Endodermal cell (in vitro differentiated cells): ENCODE measurements around the gene CDIPT. TPM values are rescaled to one million over a fixed set of nuclear protein-coding genes. Genes with fewer than 3 reads are reported as not detected.

Source experiments
- DNase-seq: peaks from one replicate; pipeline ENCODE4 v3.0.0-alpha.2; 2017
- H3K27ac ChIP-seq: 2 replicates; pipeline ENCODE4 v1.5.1; 2013; ENCODE audit warnings: mild to moderate bottlenecking, low read depth, low read length, moderate library complexity
- H3K27me3 ChIP-seq: 2 replicates; pipeline ENCODE4 v1.6.1; 2013; ENCODE audit warnings: mild to moderate bottlenecking, low read length, moderate library complexity; ENCODE audit not compliant: insufficient read depth, control insufficient read depth, poor library complexity, severe bottlenecking
- H3K36me3 ChIP-seq: 2 replicates; pipeline ENCODE4 v1.7.0; 2013; ENCODE audit warnings: mild to moderate bottlenecking, low read length, moderate library complexity; ENCODE audit not compliant: control insufficient read depth, insufficient read depth
- H3K4me1 ChIP-seq: one replicate; pipeline ENCODE4 v1.7.0; 2013; ENCODE audit warnings: low read length; ENCODE audit not compliant: control insufficient read depth, insufficient read depth
- H3K4me3 ChIP-seq: 2 replicates; pipeline ENCODE4 v1.5.1; 2013; ENCODE audit warnings: mild to moderate bottlenecking, low read length, moderate library complexity
- H3K9ac ChIP-seq: 2 replicates; pipeline ENCODE4 v1.6.1; 2013; ENCODE audit warnings: mild to moderate bottlenecking, low read length, moderate library complexity; ENCODE audit not compliant: poor library complexity, severe bottlenecking; ENCODE audit errors: extremely low read depth
- H3K9me3 ChIP-seq: 2 replicates; pipeline ENCODE4 v1.6.1; 2013; ENCODE audit warnings: mild to moderate bottlenecking, low read length, moderate library complexity; ENCODE audit not compliant: control insufficient read depth
- H3K27ac Mint-ChIP-seq: 2 replicates; pipeline ENCODE4 v1.8.0; 2020; ENCODE audit warnings: mixed read lengths
- H3K27me3 Mint-ChIP-seq: 2 replicates; pipeline ENCODE4 v1.8.0; 2021; ENCODE audit warnings: mild to moderate bottlenecking, mixed read lengths; ENCODE audit not compliant: insufficient read depth
- H3K36me3 Mint-ChIP-seq: 2 replicates; pipeline ENCODE4 v1.8.0; 2020; ENCODE audit warnings: low read depth, mixed read lengths
- H3K4me1 Mint-ChIP-seq: 2 replicates; pipeline ENCODE4 v1.8.0; 2020; ENCODE audit warnings: mixed read lengths
- H3K4me3 Mint-ChIP-seq: 2 replicates; pipeline ENCODE4 v1.8.0; 2020; ENCODE audit warnings: mild to moderate bottlenecking, moderate library complexity, mixed read lengths
- H3K9me3 Mint-ChIP-seq: 2 replicates; pipeline ENCODE4 v1.8.0; 2020; ENCODE audit warnings: mild to moderate bottlenecking, mixed read lengths
- CTCF ChIP-seq: fragments of 200-600 bp; sonication (generic); conservative IDR thresholded peaks from 2 replicates; pipeline ENCODE4 v1.5.0; 2021; ENCODE audit warnings: antibody characterized with exemption, mild to moderate bottlenecking
- WGBS, 2 experiments: methylation state at CpG; one replicate each; pipeline versions ENCODE4 v1.1.5 to v1.1.7; 2013; ENCODE audit warnings: missing lambda C conversion rate in 2 of 2, mixed read lengths in 1 of 2; ENCODE audit not compliant: insufficient coverage in 1 of 2, insufficient read length in 1 of 2; 5-methylcytosine and 5-hydroxymethylcytosine counted together
- total RNA-seq, 2 donors: library from RNA; stranded (reverse); fragmentation: NEBNext Ultra II Directional in 1 of 2; extraction: Animal tissue kit (Norgen Biotek cat#: 25700) in 1 of 2; gene quantifications; 2 replicates in 1 of 2; 3 replicates in 1 of 2; pipeline ENCODE4 v1.2.1, GENCODE V29; 2021

CDIPT gene
- total RNA-seq, 2 donors from 2014 or later: 63.4 to 68.4 TPM

GRCh38 chr16:29868396-29869009 lies 5.5 kb upstream of the CDIPT start:
- no peak overlapping the region for H3K27ac Mint-ChIP-seq
- DNase-seq: no peak
- H3K4me1 Mint-ChIP-seq: no peaks in the 10 kb centered on the region
- Histone ChIP-seq H3K36me3 (no peaks in the 10 kb centered on the region), H3K4me1 (no peaks in the 10 kb centered on the region), H3K27me3 (no peaks in the 10 kb centered on the region), H3K27ac (no peak overlapping the region), H3K4me3 (no peak overlapping the region), H3K9me3 (no peaks in the 10 kb centered on the region), H3K9ac (no peak overlapping the region)
- H3K36me3 Mint-ChIP-seq: peaks cover 5% of the 10 kb centered on the region
- H3K27me3 Mint-ChIP-seq: peaks cover 5% of the 10 kb centered on the region
- WGBS, 2 experiments: 90 to 93% methylated on average over 7 to 8 of the region's 8 CpGs
- no peaks in the 10 kb centered on the region for H3K9me3 Mint-ChIP-seq
- H3K4me3 Mint-ChIP-seq: no peak overlapping the region
- no peak for TF ChIP-seq CTCF

GRCh38 chr16:29864205-29864604 lies 1.2 kb upstream of the CDIPT start:
- no peaks in the 10 kb centered on the region for H3K9me3 ChIP-seq
- H3K27ac ChIP-seq: no peak overlapping the region
- no peaks in the 10 kb centered on the region for H3K9me3 Mint-ChIP-seq
- peaks cover 2% of the 10 kb centered on the region for H3K4me1 Mint-ChIP-seq
- no peaks in the 10 kb centered on the region for H3K4me1 ChIP-seq
- H3K27me3 Mint-ChIP-seq: peaks cover 5% of the 10 kb centered on the region
- no peak overlapping the region for H3K27ac Mint-ChIP-seq
- no peak overlapping the region for H3K4me3 Mint-ChIP-seq
- TF ChIP-seq CTCF: no peak
- no peak overlapping the region for H3K9ac ChIP-seq
- 88 to 95% methylated on average over 5 to 9 of the region's 9 CpGs for WGBS, 2 experiments
- no peak overlapping the region for H3K4me3 ChIP-seq
- DNase-seq: no peak
- peaks cover 20% of the 10 kb centered on the region for H3K36me3 Mint-ChIP-seq
- peaks cover 9% of the 10 kb centered on the region for H3K36me3 ChIP-seq
- H3K27me3 ChIP-seq: no peaks in the 10 kb centered on the region

GRCh38 chr16:29863669-29863984 lies 601 bp upstream of the CDIPT start:
- no peak overlapping the region for H3K4me3 ChIP-seq
- Mint-ChIP-seq H3K9me3 (no peaks in the 10 kb centered on the region), H3K4me1 (peaks cover 2% of the 10 kb centered on the region), H3K27ac (peak overlapping the region; percentile 100), H3K4me3 (peak overlapping the region; percentile 80), H3K27me3 (peaks cover 5% of the 10 kb centered on the region), H3K36me3 (peaks cover 26% of the 10 kb centered on the region)
- no peak overlapping the region for H3K27ac ChIP-seq
- H3K36me3 ChIP-seq: peaks cover 10% of the 10 kb centered on the region
- DNase-seq: no peak
- 46% methylated on average over 16 of the region's 16 CpGs; no CpG with 5 or more reads in 1 of the 2 experiments for WGBS, 2 experiments
- no peak overlapping the region for H3K9ac ChIP-seq
- TF ChIP-seq CTCF: no peak
- no peaks in the 10 kb centered on the region for H3K9me3 ChIP-seq
- no peaks in the 10 kb centered on the region for H3K4me1 ChIP-seq
- H3K27me3 ChIP-seq: no peaks in the 10 kb centered on the region
